ENCODE results near the gene MOCS1.

GRCh38 chr6:39910744-39911143, 23.5 kb downstream of the MOCS1 start:
- no peak for TF ChIP-seq CTCF (IDR thresholded peaks at IDR 0.05)
- no peak for TF ChIP-seq POLR2A (IDR thresholded peaks at IDR 0.05)
